ENCODE data around the gene TAS2R38.
"Not testable (repeated sequence)": the region's sequence is repeated elsewhere in the genome, so short reads cannot be mapped to it uniquely, and the experiment has no call there.

DNA sequence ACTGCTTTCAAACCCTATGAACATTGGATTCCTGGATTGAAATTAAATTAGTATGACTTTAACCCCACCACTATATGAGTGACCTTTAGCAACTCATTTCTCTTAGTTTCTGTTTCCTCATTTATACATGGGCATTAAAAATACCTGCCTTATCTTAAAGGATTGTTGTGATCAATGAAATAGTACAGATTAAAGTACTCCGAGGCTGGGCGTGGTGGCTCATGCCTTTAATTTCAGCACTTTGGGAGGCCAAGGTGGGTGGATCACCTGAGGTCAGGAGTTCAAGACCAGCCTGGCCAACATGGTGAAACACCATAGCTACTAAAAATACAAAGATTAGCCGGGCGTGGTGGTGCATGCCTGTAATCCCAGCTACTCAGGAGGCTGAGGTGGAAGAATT lies 14.2 kb upstream of the TAS2R38 start:
- not testable (repeated sequence) for TF ChIP-seq ARNTL (CRISPR knock-in tag; IDR thresholded peaks at IDR 0.05; ENCODE audit: borderline replicate concordance, low read depth); ISL1 (CRISPR knock-in tag; IDR thresholded peaks at IDR 0.05); RARB (CRISPR knock-in tag; IDR thresholded peaks at IDR 0.05); OSR1 (CRISPR knock-in tag; IDR thresholded peaks at IDR 0.05); TCF4 (CRISPR knock-in tag; IDR thresholded peaks at IDR 0.05; ENCODE audit: borderline replicate concordance); BACH2 (CRISPR knock-in tag; IDR thresholded peaks at IDR 0.05; ENCODE audit: borderline replicate concordance); TOX (CRISPR knock-in tag; IDR thresholded peaks at IDR 0.05; ENCODE audit: borderline replicate concordance); CSDC2 (CRISPR knock-in tag; IDR thresholded peaks at IDR 0.05); ZNF565 (CRISPR knock-in tag; conservative IDR thresholded peaks at IDR 0.05; ENCODE audit: low read depth)
- TF ChIP-seq, protein P1, sequence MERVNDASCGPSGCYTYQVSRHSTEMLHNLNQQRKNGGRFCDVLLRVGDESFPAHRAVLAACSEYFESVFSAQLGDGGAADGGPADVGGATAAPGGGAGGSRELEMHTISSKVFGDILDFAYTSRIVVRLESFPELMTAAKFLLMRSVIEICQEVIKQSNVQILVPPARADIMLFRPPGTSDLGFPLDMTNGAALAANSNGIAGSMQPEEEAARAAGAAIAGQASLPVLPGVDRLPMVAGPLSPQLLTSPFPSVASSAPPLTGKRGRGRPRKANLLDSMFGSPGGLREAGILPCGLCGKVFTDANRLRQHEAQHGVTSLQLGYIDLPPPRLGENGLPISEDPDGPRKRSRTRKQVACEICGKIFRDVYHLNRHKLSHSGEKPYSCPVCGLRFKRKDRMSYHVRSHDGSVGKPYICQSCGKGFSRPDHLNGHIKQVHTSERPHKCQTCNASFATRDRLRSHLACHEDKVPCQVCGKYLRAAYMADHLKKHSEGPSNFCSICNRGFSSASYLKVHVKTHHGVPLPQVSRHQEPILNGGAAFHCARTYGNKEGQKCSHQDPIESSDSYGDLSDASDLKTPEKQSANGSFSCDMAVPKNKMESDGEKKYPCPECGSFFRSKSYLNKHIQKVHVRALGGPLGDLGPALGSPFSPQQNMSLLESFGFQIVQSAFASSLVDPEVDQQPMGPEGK (CRISPR knock-in tag; IDR thresholded peaks at IDR 0.05; ENCODE audit: borderline replicate concordance): not testable (repeated sequence)
- TF ChIP-seq, protein P2, sequence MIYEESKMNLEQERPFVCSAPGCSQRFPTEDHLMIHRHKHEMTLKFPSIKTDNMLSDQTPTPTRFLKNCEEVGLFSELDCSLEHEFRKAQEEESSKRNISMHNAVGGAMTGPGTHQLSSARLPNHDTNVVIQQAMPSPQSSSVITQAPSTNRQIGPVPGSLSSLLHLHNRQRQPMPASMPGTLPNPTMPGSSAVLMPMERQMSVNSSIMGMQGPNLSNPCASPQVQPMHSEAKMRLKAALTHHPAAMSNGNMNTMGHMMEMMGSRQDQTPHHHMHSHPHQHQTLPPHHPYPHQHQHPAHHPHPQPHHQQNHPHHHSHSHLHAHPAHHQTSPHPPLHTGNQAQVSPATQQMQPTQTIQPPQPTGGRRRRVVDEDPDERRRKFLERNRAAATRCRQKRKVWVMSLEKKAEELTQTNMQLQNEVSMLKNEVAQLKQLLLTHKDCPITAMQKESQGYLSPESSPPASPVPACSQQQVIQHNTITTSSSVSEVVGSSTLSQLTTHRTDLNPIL (CRISPR knock-in tag; IDR thresholded peaks at IDR 0.05; ENCODE audit: low read depth): not testable (repeated sequence)
- TF ChIP-seq, protein P3, sequence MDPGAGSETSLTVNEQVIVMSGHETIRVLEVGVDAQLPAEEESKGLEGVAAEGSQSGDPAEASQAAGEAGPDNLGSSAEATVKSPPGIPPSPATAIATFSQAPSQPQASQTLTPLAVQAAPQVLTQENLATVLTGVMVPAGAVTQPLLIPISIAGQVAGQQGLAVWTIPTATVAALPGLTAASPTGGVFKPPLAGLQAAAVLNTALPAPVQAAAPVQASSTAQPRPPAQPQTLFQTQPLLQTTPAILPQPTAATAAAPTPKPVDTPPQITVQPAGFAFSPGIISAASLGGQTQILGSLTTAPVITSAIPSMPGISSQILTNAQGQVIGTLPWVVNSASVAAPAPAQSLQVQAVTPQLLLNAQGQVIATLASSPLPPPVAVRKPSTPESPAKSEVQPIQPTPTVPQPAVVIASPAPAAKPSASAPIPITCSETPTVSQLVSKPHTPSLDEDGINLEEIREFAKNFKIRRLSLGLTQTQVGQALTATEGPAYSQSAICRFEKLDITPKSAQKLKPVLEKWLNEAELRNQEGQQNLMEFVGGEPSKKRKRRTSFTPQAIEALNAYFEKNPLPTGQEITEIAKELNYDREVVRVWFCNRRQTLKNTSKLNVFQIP (CRISPR knock-in tag; IDR thresholded peaks at IDR 0.05; ENCODE audit: borderline replicate concordance, low read depth): not testable (repeated sequence)
- TF ChIP-seq, protein P4, sequence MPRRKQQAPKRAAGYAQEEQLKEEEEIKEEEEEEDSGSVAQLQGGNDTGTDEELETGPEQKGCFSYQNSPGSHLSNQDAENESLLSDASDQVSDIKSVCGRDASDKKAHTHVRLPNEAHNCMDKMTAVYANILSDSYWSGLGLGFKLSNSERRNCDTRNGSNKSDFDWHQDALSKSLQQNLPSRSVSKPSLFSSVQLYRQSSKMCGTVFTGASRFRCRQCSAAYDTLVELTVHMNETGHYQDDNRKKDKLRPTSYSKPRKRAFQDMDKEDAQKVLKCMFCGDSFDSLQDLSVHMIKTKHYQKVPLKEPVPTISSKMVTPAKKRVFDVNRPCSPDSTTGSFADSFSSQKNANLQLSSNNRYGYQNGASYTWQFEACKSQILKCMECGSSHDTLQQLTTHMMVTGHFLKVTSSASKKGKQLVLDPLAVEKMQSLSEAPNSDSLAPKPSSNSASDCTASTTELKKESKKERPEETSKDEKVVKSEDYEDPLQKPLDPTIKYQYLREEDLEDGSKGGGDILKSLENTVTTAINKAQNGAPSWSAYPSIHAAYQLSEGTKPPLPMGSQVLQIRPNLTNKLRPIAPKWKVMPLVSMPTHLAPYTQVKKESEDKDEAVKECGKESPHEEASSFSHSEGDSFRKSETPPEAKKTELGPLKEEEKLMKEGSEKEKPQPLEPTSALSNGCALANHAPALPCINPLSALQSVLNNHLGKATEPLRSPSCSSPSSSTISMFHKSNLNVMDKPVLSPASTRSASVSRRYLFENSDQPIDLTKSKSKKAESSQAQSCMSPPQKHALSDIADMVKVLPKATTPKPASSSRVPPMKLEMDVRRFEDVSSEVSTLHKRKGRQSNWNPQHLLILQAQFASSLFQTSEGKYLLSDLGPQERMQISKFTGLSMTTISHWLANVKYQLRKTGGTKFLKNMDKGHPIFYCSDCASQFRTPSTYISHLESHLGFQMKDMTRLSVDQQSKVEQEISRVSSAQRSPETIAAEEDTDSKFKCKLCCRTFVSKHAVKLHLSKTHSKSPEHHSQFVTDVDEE (CRISPR knock-in tag; IDR thresholded peaks at IDR 0.05): not testable (repeated sequence)
